ENCODE data around the gene TCN2. TPM values are rescaled to one million over a fixed set of nuclear protein-coding genes. Genes with fewer than 3 reads are reported as not detected.

The TCN2 gene
- total and polyA plus RNA-seq, 2 of the 4 experiments (the other 2 are of a cell fraction), result 1.3 to 3.6 TPM

- BruUV-seq (replicated peaks), result no TSS peak
- Histone ChIP-seq H2BK15ac (ENCODE audit: low read depth, low read length) (no peak overlapping the region), H3K36me3 (ENCODE audit: control insufficient read depth, insufficient read depth, low read length) (no peaks in the 10 kb centered on the region), H2AK9ac (replicated peaks; ENCODE audit: low read depth, low read length, poor library complexity) (no peak overlapping the region), H2BK5ac (ENCODE audit: low read depth, low read length, poor library complexity, severe bottlenecking) (no peak overlapping the region), H4K91ac (ENCODE audit: insufficient read depth, low read depth, low read length) (no peak overlapping the region), H4K5ac (ENCODE audit: low read depth, low read length) (no peak overlapping the region), H3K9me3 (ENCODE audit: control insufficient read depth, insufficient read depth, low read length) (no peaks in the 10 kb centered on the region), H3K14ac (replicated peaks; ENCODE audit: low read depth, low read length) (no peak overlapping the region), H3K9me1 (ENCODE audit: insufficient read depth, low read length) (0 out of 2 replicates have a peak, but pooled peaks cover 4% of the 10 kb centered on the region), H4K8ac (ENCODE audit: low read depth in 2 of 2, low read length in 2 of 2) (no peak overlapping the region), H2BK120ac (ENCODE audit: low read depth, low read length) (no peak overlapping the region), H2BK20ac (ENCODE audit: low read depth, low read length) (no peak overlapping the region), H3K4me3 (ENCODE audit: insufficient read depth, low read depth, low read length) (no peak overlapping the region), H3K18ac (ENCODE audit: low read depth, low read length) (no peak overlapping the region), H3K79me1 (ENCODE audit: low read depth in 1 of 2, low read length in 2 of 2) (peaks cover 0 to 10% of the 10 kb centered on the region in 2 experiments; a peak in 1 of 4 replicates), H2AFZ (replicated peaks; ENCODE audit: low read length, poor library complexity) (no peak overlapping the region), H3K23ac (ENCODE audit: low read depth, low read length) (no peak overlapping the region), H3K56ac (ENCODE audit: extremely low read depth, insufficient read depth, low read length) (no peak overlapping the region), H3K4me2 (ENCODE audit: low read depth, low read length) (no peak overlapping the region), H3K4me1 (ENCODE audit: control insufficient read depth, insufficient read depth, low read length) (no peaks in the 10 kb centered on the region), H4K20me1 (ENCODE audit: insufficient read depth, low read length) (no peaks in the 10 kb centered on the region), H3K9ac (ENCODE audit: low read depth, low read length) (no peak overlapping the region), H3K4ac (ENCODE audit: low read depth, low read length) (no peak overlapping the region), H2AK5ac (ENCODE audit: low read depth, low read length) (no peak overlapping the region), H3K27ac (ENCODE audit: insufficient read depth, low read length) (no peak overlapping the region), H3K27me3 (ENCODE audit: control insufficient read depth, insufficient read depth, low read length) (no peaks in the 10 kb centered on the region; the same call in 1 of the 2 replicates)
- DNase-seq, result no peak
- WGBS, 2 experiments (ENCODE audit: extremely low coverage in 2 of 2, insufficient read length in 1 of 2), result no CpG with 5 or more reads among the region's 3 CpGs
- no peak for TF ChIP-seq RAD21 (IDR thresholded peaks at IDR 0.05; ENCODE audit: low read length)
- TF ChIP-seq BHLHE40 (IDR thresholded peaks at IDR 0.05; ENCODE audit: low read depth, low read length), result no peak
- no peak for TF ChIP-seq MXI1 (IDR thresholded peaks at IDR 0.05; ENCODE audit: borderline replicate concordance, low read depth, low read length)
- TF ChIP-seq, protein P1, sequence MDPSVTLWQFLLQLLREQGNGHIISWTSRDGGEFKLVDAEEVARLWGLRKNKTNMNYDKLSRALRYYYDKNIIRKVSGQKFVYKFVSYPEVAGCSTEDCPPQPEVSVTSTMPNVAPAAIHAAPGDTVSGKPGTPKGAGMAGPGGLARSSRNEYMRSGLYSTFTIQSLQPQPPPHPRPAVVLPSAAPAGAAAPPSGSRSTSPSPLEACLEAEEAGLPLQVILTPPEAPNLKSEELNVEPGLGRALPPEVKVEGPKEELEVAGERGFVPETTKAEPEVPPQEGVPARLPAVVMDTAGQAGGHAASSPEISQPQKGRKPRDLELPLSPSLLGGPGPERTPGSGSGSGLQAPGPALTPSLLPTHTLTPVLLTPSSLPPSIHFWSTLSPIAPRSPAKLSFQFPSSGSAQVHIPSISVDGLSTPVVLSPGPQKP (IDR thresholded peaks at IDR 0.05; ENCODE audit: borderline replicate concordance, low read depth, low read length), result no peak
- TF ChIP-seq POLR2A (IDR thresholded peaks at IDR 0.05; ENCODE audit: low read depth, low read length), result no peak
- no peak for TF ChIP-seq FOS (IDR thresholded peaks at IDR 0.05; ENCODE audit: low read depth, low read length)
- TF ChIP-seq MAFK (IDR thresholded peaks at IDR 0.05; ENCODE audit: low read depth, low read length), result no peak
- no peak for TF ChIP-seq MAZ (IDR thresholded peaks at IDR 0.05; ENCODE audit: borderline replicate concordance, low read depth, low read length)
- TF ChIP-seq, protein P2, sequence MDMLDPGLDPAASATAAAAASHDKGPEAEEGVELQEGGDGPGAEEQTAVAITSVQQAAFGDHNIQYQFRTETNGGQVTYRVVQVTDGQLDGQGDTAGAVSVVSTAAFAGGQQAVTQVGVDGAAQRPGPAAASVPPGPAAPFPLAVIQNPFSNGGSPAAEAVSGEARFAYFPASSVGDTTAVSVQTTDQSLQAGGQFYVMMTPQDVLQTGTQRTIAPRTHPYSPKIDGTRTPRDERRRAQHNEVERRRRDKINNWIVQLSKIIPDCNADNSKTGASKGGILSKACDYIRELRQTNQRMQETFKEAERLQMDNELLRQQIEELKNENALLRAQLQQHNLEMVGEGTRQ (IDR thresholded peaks at IDR 0.05; ENCODE audit: low read depth, low read length), result no peak
- no peak for TF ChIP-seq SMC3 (IDR thresholded peaks at IDR 0.05; ENCODE audit: low read depth, low read length)
- no peak for TF ChIP-seq CHD1 (IDR thresholded peaks at IDR 0.05; ENCODE audit: low read depth, low read length)
- TF ChIP-seq RCOR1 (IDR thresholded peaks at IDR 0.05; ENCODE audit: insufficient replicate concordance, low read length), result no peak
- TF ChIP-seq RFX5 (IDR thresholded peaks at IDR 0.05; ENCODE audit: low read depth, low read length), result no peak
- TF ChIP-seq, protein P3, sequence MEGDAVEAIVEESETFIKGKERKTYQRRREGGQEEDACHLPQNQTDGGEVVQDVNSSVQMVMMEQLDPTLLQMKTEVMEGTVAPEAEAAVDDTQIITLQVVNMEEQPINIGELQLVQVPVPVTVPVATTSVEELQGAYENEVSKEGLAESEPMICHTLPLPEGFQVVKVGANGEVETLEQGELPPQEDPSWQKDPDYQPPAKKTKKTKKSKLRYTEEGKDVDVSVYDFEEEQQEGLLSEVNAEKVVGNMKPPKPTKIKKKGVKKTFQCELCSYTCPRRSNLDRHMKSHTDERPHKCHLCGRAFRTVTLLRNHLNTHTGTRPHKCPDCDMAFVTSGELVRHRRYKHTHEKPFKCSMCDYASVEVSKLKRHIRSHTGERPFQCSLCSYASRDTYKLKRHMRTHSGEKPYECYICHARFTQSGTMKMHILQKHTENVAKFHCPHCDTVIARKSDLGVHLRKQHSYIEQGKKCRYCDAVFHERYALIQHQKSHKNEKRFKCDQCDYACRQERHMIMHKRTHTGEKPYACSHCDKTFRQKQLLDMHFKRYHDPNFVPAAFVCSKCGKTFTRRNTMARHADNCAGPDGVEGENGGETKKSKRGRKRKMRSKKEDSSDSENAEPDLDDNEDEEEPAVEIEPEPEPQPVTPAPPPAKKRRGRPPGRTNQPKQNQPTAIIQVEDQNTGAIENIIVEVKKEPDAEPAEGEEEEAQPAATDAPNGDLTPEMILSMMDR (conservative IDR thresholded peaks at IDR 0.05; ENCODE audit: low read depth, low read length), result no peak
- no peak for TF ChIP-seq CEBPB (IDR thresholded peaks at IDR 0.05; ENCODE audit: low read depth, low read length)
- TF ChIP-seq NFE2L2 (IDR thresholded peaks at IDR 0.05; ENCODE audit: low read depth, low read length), result no peak
- dilution Hi-C loops (cut with HindIII; ENCODE audit: low sequenced_read_pairs, unreplicated experiment), result no loop called here
- intact Hi-C loops (cut with micrococcal nuclease), result no loop called here
- ATAC-seq (ENCODE audit: low read depth), result no peak
- ChIA-PET CTCF (interaction anchor here (0.6 kb wide), 1 partner anchor 36 kb away, joined by 3 read pairs; no protein-coding TSS in a partner anchor), POLR2A (ENCODE audit: unreplicated experiment) (no interaction called here)
- in situ Hi-C loops (cut with MboI; ENCODE audit: low sequenced_read_pairs), result no loop called here
Measured at GRCh38 chr22:30671071-30671470, 64.1 kb downstream of the TCN2 start.
